Gastroesophageal sphincter (tissue), 4 donors: Measurements from ENCODE around the gene TOM1L2. TPM values are rescaled to one million over a fixed set of nuclear protein-coding genes. Genes with fewer than 3 reads are reported as not detected.

ENCODE experiments used
- ATAC-seq: fragments of 150-250 bp; one replicate; pipeline ENCODE4 v1.9.1; 2016; ENCODE audit warnings: mild to moderate bottlenecking, moderate library complexity
- H3K27ac ChIP-seq, 4 donors: fragments of 200-600 bp; sonication (generic) in 3 of 4; 1 replicate in 3 of 4; 2 replicates in 1 of 4; pipeline ENCODE4 v1.5.1; 2016 to 2019
- H3K27me3 ChIP-seq: fragments of 200-600 bp; sonication (generic); one replicate; pipeline ENCODE4 v1.5.1; 2019
- H3K36me3 ChIP-seq, 2 donors: fragments of 200-600 bp; sonication (generic); one replicate each; pipeline ENCODE4 v1.5.1; 2019; ENCODE audit warnings: control low read depth in 1 of 2
- H3K4me1 ChIP-seq, 3 donors: fragments of 200-600 bp; sonication (generic); 1 replicate in 2 of 3; 2 replicates in 1 of 3; pipeline ENCODE4 v1.5.1; 2016 to 2019; ENCODE audit warnings: control low read depth in 2 of 3
- H3K4me3 ChIP-seq, 2 donors: fragments of 200-600 bp; sonication (generic); one replicate each; pipeline ENCODE4 v1.5.1; 2019; ENCODE audit warnings: mild to moderate bottlenecking in 1 of 2, moderate library complexity in 1 of 2
- H3K9me3 ChIP-seq, 3 donors: fragments of 200-600 bp; sonication (generic); one replicate each; pipeline ENCODE4 v1.5.1; 2017 to 2019; ENCODE audit warnings: control low read depth in 2 of 3
- CTCF ChIP-seq, 4 experiments: fragments of 200-600 bp in 2 of 4; fragments of 450-650 bp in 2 of 4; sonication (generic) in 1 of 4; IDR thresholded peaks; one replicate each; pipeline ENCODE4 v1.5.1; 2017 to 2019; ENCODE audit warnings: antibody characterized with exemption in 4 of 4, mild to moderate bottlenecking in 2 of 4, moderate library complexity in 2 of 4
- EP300 ChIP-seq: sonication (generic); formaldehyde crosslinking; IDR thresholded peaks from one replicate; pipeline ENCODE4 v1.6.1; 2017; ENCODE audit warnings: antibody characterized with exemption, mild to moderate bottlenecking
- POLR2A ChIP-seq, 2 donors: fragments of 450-650 bp; IDR thresholded peaks; one replicate each; pipeline ENCODE4 v1.6.1; 2017; ENCODE audit warnings: antibody characterized with exemption in 2 of 2, mild to moderate bottlenecking in 2 of 2, moderate library complexity in 1 of 2
- POLR2AphosphoS5 ChIP-seq: sonication (generic); formaldehyde crosslinking; IDR thresholded peaks from one replicate; pipeline ENCODE4 v1.6.1; 2017; ENCODE audit warnings: antibody characterized with exemption
- WGBS, 2 donors: methylation state at CpG; one replicate each; pipeline ENCODE4 v1.1.5; 2018; ENCODE audit warnings: low coverage in 1 of 2; 5-methylcytosine and 5-hydroxymethylcytosine counted together
- total RNA-seq, 4 donors: library from RNA; depleted of rRNA; stranded (reverse); fragments of >200 nt; gene quantifications; one replicate each; pipeline ENCODE4 v1.1.0, GENCODE V29; 2016

Gene TOM1L2
- total RNA-seq, 4 donors from 2014 or later, result 49.6 to 88.9 (median 74.8) TPM

- WGBS, 2 donors, result 19 to 44% methylated on average over 9 to 12 of the region's 25 CpGs
- no peaks in the 10 kb centered on the region for H3K9me3 ChIP-seq
- peak overlapping the region; percentile 93 to 100 (median 99) for H3K27ac ChIP-seq
- H3K4me3 ChIP-seq, result peak overlapping the region; percentile 79 to 97
- H3K27me3 ChIP-seq, result no peaks in the 10 kb centered on the region
- H3K4me1 ChIP-seq, result peaks cover 8 to 88% (median 56%) of the 10 kb centered on the region in 3 donors
- TF ChIP-seq POLR2A (IDR thresholded peaks at IDR 0.05) (no peak), CTCF (IDR thresholded peaks at IDR 0.05) (no peak), EP300 (no peak), POLR2AphosphoS5 (no peak)
- ATAC-seq, result peak; percentile 0
- peaks cover 0 to 4% of the 10 kb centered on the region in 2 donors for H3K36me3 ChIP-seq
Measured at GRCh38 chr17:17835415-17836249, 136.6 kb downstream of the TOM1L2 start.

- ATAC-seq, result no peak
- Histone ChIP-seq H3K27ac (peak overlapping the region; percentile 93 to 100 (median 99)), H3K9me3 (no peaks in the 10 kb centered on the region), H3K4me3 (peak overlapping the region in 1 of 2 donors; percentile 97), H3K4me1 (peaks cover 8 to 90% (median 51%) of the 10 kb centered on the region in 3 donors), H3K36me3 (peaks cover 0 to 4% of the 10 kb centered on the region in 2 donors), H3K27me3 (no peaks in the 10 kb centered on the region)
- WGBS, 2 donors, result 61 to 100% methylated on average over 1 to 3 of the region's 4 CpGs
- TF ChIP-seq EP300 (no peak), CTCF (IDR thresholded peaks at IDR 0.05) (no peak), POLR2A (IDR thresholded peaks at IDR 0.05) (no peak), POLR2AphosphoS5 (no peak)
Measured at GRCh38 chr17:17834974-17835373, 137.2 kb downstream of the TOM1L2 start.

GRCh38 chr17:17833658-17834357 lies 138.4 kb downstream of the TOM1L2 start:
- 71 to 75% methylated on average over 5 to 8 of the region's 8 CpGs for WGBS, 2 donors
- ATAC-seq, result no peak
- TF ChIP-seq EP300, result no peak
- TF ChIP-seq CTCF (IDR thresholded peaks at IDR 0.05), result no peak
- no peak for TF ChIP-seq POLR2A (IDR thresholded peaks at IDR 0.05)
- TF ChIP-seq POLR2AphosphoS5, result no peak
- Histone ChIP-seq H3K36me3 (peaks cover 0 to 4% of the 10 kb centered on the region in 2 donors), H3K27me3 (no peaks in the 10 kb centered on the region), H3K9me3 (no peaks in the 10 kb centered on the region), H3K27ac (peak overlapping the region in 3 of 4 donors; percentile 98 to 100 (median 100)), H3K4me3 (no peak overlapping the region), H3K4me1 (peaks cover 8 to 85% (median 41%) of the 10 kb centered on the region in 3 donors)

GRCh38 chr17:17832032-17832363 lies 140.2 kb downstream of the TOM1L2 start:
- no peak for ATAC-seq
- WGBS, 2 donors, result 61 to 82% methylated on average over 2 of the region's 2 CpGs
- H3K36me3 ChIP-seq, result peaks cover 0 to 16% of the 10 kb centered on the region in 2 donors
- peaks cover 0 to 82% (median 23%) of the 10 kb centered on the region in 3 donors for H3K4me1 ChIP-seq
- peak overlapping the region in 3 of 4 donors; percentile 38 to 66 (median 62) for H3K27ac ChIP-seq
- no peaks in the 10 kb centered on the region for H3K27me3 ChIP-seq
- H3K9me3 ChIP-seq, result no peaks in the 10 kb centered on the region
- no peak for TF ChIP-seq POLR2AphosphoS5
- no peak for TF ChIP-seq POLR2A (IDR thresholded peaks at IDR 0.05)
- no peak for TF ChIP-seq EP300
- TF ChIP-seq CTCF (IDR thresholded peaks at IDR 0.05), result no peak
- H3K4me3 ChIP-seq, result no peak overlapping the region
